T-helper 2 cell treated with Interferon-gamma antibody and Interleukin-4, amounts not matched to agents 100 ng/mL and 5 ng/mL, for 36 hours (primary cell): ENCODE data around the gene NXNL2. TPM values are rescaled to one million over a fixed set of nuclear protein-coding genes. Genes with fewer than 3 reads are reported as not detected.

Experiments
- intact Hi-C: fragments of 100-400 bp; cut with micrococcal nuclease; formaldehyde crosslinking; loops from one replicate; pipeline ENCODE4 v1.15.1; 2023
- total RNA-seq: library from RNA; stranded (reverse); gene quantifications from 2 replicates; pipeline ENCODE4 v1.2.3, GENCODE V29; 2022

The NXNL2 gene
- not detected in 2 replicates for total RNA-seq

DNA sequence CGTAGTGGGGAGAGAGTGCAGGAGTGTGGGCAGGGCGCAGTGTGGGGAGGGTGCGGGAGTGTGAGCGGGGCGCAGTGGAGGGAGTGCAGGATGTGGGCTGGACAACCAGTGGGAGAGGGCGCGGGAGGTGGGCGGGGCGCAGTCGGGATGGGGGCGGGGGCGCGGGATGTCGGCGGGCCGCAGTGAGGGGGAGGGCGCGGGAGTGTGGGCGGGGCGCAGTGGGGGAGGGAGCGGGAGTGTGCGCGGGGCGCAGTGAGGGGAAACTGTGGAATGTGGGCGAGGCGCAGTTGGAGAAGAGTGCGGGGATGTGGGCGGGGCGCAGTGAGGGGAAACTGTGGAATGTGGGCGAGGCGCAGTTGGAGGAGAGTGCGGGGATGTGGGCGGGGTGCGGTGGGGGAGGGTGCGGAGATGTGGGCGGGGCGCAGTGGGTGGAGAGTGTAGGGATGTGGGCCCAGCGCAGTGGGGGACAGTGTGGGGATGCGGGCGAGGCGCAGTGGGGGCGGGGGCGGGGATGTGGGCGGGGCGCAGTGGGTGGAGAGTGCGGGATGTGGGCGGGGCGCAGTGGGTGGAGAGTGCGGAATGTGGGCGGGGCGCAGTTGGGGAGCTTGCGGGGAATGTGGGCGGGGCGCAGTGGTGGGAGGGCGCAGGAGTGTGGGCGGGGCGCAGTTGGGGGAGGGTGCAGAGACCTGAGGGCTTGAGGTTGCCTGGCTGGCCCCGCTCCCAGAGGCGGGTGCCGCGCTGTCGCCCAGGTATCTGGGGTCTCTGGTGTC, at the start of gene NXNL2:
TSS of gene NXNL2 (plus strand) at position 723 of the 770 bp plus-strand sequence. CDS start 257 bp downstream, outside the sequence.
- intact Hi-C loops = no loop called here

DNA sequence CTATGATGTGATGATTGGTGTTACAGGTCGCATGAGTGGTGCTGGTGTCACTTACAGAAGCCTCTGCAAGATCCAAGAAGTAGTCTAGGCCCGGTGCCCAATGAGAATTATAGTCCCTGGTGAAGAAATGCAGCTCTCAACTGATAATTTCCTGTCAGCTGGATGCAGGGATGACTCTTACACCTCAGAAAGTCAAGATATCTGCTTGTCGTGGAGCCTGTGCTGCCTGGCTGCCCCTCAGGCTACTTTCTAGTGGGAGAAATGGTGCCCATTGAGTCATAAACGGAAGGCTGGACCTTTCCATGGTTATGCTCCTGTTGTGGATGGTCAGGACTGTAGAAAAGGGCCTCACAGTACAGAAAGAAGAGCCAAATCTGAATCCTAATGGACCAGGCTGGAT, 46.8 kb upstream of the NXNL2 start:
- intact Hi-C loops = no loop called here

DNA sequence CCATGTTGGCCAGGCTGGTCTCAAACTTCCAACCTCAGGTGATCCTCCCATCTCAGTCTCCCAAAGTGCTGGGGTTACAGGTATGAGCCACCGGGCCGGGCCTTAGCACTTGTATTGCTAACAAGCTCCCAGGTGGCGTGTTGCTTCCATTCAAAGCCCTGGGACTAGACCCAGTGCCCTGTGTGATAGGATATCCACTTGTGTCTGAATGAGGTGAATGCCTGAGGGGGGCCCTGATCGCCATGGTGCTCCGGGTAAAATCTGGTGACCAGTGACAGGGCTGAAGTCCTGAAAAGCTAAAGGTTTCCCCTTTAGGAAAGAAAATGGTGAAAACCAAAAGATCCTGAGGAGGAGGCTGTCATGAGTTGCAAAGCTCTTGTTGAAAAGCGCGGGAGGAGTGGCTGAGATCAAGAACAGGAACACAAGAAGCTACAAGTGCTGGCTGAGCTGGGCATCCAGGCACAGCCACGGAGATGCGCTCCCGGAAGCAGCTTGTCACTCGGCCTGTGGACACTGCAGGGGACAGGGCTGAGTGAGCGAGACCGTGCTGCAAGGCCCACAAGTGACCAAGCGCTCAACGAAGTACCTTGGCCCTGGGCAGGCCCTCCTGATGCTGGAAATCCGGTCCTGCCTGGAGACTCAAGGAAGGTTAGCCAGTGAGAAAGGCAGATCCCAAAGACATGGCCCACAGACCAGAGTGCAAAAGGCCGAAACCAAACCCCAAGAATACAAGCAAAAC, 39.8 kb upstream of the NXNL2 start:
- intact Hi-C loops = no loop called here

DNA sequence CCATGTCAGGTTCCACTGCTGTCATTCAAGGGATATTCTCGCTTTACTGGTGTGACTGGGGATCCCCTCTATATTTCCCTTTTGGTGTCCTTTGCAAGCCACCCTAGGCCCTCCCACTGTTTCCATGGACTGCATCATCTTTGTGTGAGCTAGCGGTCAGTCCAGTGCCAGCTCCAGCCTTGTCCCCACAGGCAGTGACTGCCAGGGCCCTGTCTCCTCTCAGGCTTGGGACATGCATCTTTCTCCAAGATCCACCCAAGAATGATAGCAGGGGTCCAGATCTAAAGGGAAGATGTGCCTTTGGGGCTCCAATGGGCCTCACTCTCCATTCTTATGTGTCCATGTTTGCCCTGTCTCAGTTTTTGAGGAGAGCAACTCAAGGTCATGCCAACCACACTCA, 37.8 kb upstream of the NXNL2 start:
- intact Hi-C loops = no loop called here

DNA sequence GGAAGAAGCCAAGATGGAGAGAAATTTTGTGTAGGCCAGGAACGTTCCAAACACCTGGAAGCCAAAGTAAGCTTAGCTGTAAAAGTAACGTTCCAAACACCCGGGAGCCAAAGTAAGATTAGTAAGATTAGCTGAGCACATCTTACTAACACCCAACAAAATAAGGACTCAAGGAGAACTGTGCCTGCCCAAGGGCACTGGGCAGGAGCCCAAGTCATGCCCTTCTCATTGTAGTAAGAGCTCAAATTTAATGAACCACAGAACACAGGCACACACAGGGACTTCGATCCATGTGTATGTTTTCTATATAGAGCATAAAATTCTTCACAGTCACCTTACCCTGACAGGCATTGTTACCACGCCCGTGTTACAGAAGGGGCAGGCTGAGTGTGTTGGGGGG, 36.1 kb upstream of the NXNL2 start:
- intact Hi-C loops = no loop called here

DNA sequence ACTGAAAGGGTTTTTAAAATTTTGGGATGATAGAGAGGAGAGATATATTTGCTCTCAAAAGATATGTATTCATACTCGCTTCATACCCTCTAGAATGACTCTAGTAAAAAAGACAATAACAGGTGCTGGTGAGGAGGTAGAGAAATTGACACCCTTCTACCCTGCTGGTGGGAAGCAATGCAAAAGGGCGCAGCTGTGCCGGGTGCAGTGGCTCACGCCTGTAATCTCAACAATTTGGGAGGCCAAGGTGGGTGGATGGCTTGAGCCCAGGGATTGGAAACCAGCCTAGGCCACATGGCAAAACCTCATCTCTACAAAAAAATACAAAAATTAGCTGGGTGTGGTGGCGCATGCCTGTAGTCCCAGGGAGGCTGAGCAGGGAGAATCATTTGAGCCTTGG, 33.9 kb upstream of the NXNL2 start:
- intact Hi-C loops = no loop called here

DNA sequence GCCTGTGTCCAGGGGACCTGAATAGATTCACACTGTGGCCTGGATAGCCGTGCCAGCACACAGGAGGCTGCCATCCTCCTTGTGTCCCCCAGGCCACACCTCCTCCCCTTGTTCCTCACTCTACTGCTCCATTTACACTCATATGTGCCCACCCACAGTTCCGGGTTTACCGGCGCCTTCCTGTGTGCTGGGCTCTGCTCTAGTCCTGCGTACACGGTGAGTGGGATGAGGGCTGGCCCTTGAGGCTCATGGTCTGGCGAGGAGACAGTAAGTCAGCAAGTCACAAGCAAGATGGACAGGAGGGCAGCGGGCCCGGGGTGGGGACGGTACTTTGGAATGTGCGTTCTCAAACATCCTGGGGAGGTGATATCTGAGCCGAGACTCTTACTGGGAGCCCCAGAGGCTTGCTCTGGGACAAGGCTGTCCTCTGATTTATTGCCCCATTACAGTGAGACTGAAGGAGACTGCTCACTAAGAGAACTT, 32.4 kb upstream of the NXNL2 start:
- intact Hi-C loops = no loop called here

DNA sequence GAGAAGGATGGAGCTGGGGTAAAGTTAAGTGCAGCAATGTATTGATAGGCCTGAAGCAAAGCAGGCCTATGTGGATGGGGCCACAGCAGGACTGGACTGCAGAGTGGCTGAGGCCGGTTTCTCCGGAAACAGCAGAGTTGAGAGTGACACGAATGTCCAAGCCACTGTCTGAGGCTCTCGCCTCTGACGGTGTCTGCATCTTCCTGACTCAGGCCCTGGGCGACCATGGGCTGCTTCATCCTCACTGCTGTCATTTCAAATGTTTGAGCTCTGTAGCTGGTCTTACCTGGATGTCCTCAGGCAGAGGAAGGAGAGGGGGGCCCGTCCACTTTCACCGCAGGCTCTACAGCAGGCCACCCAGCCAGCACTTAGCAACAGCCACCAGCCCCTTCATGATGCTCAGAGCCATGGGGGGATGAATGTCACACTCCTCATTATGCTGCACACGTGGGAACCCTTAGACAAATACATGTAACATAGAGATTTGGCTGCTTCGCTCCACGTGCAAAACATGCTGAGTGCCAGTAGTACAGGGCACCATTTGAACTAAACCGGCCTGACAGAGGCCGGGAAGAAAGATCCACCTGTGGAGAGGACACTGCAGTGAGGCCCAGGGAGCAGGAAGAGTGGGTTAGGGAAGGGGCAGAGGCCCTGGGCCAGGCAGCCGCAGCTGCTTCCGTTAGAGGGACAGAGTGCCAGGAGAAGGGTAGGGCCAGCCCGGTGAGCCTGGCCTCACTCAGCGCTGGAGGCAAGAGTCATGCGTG, 31.7 kb upstream of the NXNL2 start:
- intact Hi-C loops = no loop called here

DNA sequence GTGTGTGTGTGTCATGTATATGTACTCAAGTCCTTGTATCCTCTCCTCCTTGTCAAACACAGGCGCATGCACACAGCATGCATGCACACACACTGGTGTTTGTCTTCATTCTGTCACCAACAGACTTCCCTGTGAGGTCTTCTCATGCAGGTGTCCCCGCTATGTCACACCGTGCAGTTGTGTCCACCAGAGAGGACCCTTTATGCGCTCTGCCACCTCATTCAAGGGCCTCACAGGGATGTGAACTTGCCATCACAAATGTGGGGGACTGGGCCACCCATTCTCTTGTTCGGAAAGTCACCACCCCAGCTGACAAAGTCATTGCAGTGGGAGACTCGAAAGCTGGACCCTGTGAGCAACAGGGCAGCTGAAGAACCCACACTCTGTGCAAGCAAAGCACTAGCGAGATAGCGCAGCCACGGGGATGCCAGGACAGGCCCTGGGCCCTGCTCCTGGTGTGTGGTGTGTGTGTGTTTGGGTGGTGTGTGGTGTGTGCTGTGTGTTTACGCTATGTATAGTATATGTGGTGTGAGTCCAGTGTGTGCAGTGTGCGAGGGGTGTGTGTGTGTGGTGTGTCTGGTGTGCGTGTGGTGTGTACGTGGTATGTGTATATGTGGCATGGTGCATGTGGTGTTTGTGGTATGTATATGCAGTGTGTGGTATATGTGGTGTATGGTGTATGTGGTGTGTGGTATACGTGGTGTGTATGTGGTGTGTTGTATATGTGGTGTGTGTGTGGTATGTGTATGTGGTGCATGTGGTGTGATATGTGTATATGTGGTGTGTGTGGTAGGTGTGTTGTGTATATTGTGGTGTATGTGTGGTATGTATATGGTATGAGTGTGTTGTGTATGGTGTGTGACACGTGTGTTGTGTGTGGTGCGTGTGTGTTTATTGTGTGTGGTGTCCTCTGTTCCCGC, 30.9 kb upstream of the NXNL2 start:
- intact Hi-C loops = no loop called here

DNA sequence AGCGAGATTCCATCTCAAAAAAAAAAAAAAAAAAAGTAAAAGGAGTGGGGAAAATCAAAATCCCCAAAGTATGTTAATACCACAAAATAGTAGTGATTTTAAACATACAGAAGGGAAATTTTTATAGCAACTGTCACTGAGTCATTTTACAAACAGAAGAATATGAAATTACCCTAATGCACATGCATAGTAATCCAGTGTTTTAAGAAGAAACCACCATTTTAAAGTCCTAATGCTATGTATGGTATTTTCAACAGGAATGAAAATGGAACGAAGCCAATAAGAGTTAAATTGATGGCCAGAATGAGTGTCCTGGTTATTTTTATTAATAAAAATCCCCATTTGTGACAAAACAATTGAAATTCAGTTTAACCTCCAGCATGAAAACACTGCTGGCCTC, 26.7 kb upstream of the NXNL2 start:
- intact Hi-C loops = no loop called here

DNA sequence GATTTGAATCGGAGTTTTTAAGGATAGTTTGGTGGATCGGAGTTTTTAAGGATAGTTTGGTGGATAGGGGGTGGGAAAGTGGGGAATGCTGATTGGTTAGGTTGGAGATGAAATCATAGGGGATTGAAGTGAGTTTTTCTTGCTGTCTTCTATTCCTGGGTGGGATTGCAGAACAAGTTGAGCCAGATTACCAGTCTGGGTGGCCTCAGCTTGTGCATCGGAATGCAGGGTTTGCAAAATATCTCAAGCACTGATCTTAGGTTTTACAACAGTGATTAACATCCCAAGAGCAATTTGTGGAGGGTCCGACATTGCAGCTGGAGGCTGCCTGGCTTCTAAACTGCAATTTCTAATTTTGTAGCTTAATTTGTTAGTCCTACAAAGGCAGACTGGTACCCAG, 23.1 kb upstream of the NXNL2 start:
- intact Hi-C loops = no loop called here

DNA sequence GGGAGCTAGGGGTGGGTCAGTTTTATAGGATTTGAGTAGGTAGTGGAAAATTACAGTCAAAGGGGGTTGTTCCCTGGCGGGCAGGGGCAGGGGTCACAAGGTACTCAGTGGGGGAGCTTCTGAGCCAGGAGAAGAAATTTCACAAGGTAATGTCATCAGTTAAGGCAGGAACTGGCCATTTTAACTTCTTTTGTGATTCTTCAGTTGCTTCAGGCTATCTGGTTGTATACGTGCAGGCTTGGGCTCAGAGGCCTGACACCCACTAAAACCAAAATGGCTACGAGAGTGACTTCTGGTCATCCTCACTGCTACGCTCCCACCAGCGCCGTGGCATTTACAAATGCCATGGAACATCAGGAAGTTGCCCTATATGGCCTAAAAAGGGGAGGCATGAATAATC, 20.7 kb upstream of the NXNL2 start:
- intact Hi-C loops = no loop called here

DNA sequence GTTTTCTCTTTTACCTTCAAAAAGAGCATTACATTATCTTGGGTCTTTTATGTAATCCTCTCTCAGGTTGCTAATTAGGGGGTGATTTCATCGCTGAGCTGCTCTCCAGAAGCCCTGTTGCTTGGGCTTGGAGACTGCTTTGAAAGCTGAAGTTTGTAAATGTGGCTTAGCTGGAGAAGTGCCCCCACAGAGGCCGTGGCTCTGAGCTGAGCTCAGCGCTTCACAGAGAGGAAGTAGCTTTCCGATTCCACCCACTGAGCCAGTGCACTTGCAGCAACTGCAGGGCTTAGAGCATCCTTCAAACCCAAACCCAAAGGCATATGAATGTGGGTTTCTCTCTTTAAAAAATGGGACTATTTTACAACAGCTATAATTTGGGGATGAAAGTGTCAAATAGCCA, 13.7 kb upstream of the NXNL2 start:
- intact Hi-C loops = no loop called here

DNA sequence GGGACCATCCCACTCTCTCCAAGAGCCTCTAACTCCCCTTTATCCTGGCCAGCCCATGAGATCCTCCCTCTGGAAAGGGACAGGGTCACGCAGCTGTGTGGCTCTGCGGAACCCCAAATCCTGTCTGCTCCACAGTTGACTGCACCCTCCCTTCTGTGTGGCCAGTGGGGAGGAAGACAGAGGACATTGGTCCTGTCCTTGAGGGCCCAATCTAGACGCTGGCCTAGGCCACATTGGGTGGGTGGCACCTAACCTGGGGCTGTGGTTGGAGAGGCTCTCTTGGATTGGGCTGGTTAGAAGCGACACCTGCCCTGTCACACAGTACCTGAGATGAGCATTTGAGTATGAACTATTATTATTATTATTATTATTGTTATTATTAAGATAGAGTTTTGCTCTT, 12.6 kb upstream of the NXNL2 start:
- intact Hi-C loops = no loop called here

DNA sequence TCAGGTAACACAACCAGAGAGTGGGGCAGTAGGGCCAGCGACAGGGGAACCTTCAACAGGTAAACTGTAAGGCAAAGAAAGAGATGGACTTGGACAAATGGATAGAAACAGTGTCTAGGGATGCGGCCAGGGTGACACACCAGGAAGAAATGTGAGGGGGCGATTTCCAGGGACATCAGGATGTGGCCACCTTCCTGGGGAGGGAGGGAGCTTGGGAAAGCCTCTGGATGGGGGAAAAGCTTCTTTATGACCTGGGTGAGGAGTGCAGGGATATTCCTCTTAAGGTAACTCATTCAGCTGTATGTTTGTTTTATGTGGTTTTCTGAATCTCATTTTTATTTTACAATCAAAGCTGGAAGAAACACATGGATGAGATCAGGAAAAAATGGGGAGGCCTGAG, 11.9 kb upstream of the NXNL2 start:
- intact Hi-C loops = no loop called here

DNA sequence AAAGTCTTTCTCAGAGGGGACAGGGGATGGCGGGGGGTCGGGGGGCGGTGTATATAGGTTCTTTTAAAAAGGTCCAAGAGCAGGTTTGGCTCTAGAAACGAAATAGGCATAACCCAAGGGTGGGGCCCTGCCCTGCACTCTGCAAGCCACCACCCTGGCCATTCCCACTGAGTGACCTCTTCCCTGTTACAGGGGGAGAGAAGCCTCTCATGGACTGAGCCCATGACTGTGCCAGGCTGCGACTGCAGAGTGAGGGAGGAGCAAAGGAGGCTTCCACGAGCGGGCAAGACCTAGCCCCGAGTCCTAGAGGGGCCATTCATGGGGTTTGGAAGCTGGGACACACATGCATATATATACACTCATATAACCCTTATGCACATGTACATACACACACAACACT, 10.1 kb upstream of the NXNL2 start:
- intact Hi-C loops = no loop called here

DNA sequence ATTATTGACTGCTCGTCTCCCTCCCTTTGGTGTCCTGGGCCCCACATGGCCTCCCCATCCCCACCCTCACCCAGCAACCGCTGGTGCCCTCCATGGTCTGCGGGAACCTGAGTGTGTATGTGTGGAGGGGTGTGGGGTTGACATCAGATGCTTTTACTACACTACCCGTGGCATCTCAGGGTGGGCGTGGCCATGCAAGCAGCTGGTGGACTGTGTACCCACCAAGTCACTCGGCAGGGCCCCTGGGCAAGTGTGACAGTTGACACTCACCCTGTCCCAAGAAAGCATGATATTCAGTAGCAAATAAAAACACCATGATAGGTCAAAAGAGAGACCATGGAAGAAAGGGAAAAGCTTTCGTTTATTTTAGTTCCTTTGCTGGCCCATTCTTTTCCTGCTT, 7.4 kb upstream of the NXNL2 start:
- intact Hi-C loops = no loop called here

DNA sequence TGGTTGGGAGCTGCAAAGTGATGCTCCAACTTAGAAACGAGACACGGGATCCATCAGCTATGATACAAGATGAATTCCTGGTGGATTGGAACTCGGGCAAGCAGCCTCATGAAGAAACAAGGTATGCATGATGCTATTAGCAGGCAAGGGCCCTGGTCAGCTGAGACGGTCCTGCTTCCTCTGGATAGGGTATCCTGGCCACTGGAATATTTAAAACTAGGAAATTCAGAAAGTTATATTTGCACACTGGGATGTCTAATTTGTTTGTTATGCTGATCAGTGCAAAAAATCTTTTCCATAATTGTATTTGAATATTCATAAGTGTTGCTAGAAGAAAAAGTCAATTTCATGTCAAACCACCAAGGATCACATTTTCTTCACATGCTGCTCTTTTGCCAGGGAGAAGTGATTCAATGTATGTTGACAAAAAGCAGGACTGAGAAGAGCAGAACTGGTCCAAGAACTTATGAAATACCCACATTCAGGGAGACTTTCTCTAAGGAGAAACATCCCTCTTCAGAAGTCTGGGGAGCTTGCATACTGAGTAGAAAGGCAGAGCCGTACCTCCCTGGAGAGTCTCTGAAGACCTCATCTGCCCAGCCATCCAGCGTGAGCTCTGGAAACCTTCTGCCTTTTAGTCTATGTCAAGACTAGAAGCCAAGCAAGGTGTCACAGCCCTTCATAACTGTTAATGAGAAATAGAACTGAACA, 6.7 kb upstream of the NXNL2 start:
- intact Hi-C loops = no loop called here

DNA sequence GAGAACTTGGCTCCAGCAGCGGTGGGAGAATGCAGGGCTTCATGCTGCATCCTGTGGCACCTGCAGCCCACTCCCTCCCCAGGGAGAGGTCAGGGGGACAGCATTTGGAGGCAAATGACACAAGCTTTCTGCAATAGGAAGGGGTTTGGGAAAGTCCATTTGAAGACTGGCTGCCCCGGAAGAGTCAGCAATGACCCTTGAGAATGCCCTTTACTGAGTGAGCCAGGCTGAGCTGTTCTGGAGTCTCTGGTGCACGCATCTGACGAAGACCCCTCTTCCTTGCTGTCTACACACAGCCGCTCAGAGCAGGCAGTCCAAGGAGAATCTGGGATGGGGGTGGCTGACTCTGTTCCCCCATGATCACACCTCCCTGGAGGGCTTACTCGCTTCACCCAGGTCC, 5.5 kb upstream of the NXNL2 start:
- intact Hi-C loops = no loop called here

DNA sequence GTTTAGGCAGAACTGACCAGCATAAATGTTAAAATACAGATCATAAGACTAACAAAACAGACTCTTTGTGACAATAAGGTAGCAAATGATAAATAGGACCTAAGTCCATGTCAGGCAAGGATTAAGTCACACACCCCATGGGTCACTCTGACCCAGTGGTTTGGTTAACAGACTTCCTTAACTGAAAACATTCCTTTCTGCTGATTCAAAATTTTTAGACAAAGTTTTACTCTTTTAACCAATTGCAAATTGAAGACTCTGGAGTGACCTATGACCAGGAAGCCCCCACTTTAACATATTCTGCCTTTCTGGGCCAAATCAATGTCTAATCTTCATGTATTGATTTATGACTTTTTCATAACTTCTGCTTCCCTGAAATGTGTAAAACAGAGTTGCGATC, 4.9 kb upstream of the NXNL2 start:
- intact Hi-C loops = no loop called here
